Activated CD4-positive, alpha-beta T cell treated with anti-CD3 and anti-CD28 coated beads, Interleukin-2, amount 10 ng/mL, durations not matched to agents 24 days and 14 days (primary cell): Measurements from ENCODE around the gene REST. TPM values are rescaled to one million over a fixed set of nuclear protein-coding genes. Genes with fewer than 3 reads are reported as not detected.
A peak's percentile ranks its signal among the peaks of the same experiment; 100 is the strongest.
"Not testable (repeated sequence)": the region's sequence is repeated elsewhere in the genome, so short reads cannot be mapped to it uniquely, and the experiment has no call there.

Experiments
- DNase-seq: peaks from one replicate; pipeline ENCODE4 v3.0.0; 2022
- H3K27ac Mint-ChIP-seq: one replicate; pipeline ENCODE4 v1.8.0; 2022; ENCODE audit warnings: mild to moderate bottlenecking, mixed read lengths
- H3K27me3 Mint-ChIP-seq: one replicate; pipeline ENCODE4 v1.8.0; 2022; ENCODE audit warnings: mixed read lengths
- H3K36me3 Mint-ChIP-seq: one replicate; pipeline ENCODE4 v1.8.0; 2022; ENCODE audit warnings: low read depth, mild to moderate bottlenecking, mixed read lengths
- H3K4me1 Mint-ChIP-seq: one replicate; pipeline ENCODE4 v1.8.0; 2021; ENCODE audit warnings: mixed read lengths
- H3K4me3 Mint-ChIP-seq: one replicate; pipeline ENCODE4 v1.8.0; 2022; ENCODE audit warnings: mild to moderate bottlenecking, moderate library complexity, mixed read lengths
- H3K9me3 Mint-ChIP-seq: one replicate; pipeline ENCODE4 v1.8.0; 2021; ENCODE audit warnings: mixed read lengths
- intact Hi-C: fragments of 100-400 bp; cut with micrococcal nuclease; formaldehyde crosslinking; loops from one replicate; pipeline ENCODE4 v1.15.1; 2023
- total RNA-seq: library from RNA; stranded (reverse); gene quantifications from 2 replicates; pipeline ENCODE4 v1.2.3, GENCODE V29; 2022

The REST gene, protein sequence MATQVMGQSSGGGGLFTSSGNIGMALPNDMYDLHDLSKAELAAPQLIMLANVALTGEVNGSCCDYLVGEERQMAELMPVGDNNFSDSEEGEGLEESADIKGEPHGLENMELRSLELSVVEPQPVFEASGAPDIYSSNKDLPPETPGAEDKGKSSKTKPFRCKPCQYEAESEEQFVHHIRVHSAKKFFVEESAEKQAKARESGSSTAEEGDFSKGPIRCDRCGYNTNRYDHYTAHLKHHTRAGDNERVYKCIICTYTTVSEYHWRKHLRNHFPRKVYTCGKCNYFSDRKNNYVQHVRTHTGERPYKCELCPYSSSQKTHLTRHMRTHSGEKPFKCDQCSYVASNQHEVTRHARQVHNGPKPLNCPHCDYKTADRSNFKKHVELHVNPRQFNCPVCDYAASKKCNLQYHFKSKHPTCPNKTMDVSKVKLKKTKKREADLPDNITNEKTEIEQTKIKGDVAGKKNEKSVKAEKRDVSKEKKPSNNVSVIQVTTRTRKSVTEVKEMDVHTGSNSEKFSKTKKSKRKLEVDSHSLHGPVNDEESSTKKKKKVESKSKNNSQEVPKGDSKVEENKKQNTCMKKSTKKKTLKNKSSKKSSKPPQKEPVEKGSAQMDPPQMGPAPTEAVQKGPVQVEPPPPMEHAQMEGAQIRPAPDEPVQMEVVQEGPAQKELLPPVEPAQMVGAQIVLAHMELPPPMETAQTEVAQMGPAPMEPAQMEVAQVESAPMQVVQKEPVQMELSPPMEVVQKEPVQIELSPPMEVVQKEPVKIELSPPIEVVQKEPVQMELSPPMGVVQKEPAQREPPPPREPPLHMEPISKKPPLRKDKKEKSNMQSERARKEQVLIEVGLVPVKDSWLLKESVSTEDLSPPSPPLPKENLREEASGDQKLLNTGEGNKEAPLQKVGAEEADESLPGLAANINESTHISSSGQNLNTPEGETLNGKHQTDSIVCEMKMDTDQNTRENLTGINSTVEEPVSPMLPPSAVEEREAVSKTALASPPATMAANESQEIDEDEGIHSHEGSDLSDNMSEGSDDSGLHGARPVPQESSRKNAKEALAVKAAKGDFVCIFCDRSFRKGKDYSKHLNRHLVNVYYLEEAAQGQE
- total RNA-seq, result 53.4 and 56.0 TPM in 2 replicates

GRCh38 chr4:56907489-56908205 lies at the start of gene REST:
Gene REST, plus strand, starts transcription at chr4:56907900. Its CDS starts 2,739 bp downstream, at chr4:56910639.
- Mint-ChIP-seq H3K4me3 (peak within 1 kb of the TSS; percentile 92), H3K4me1 (peaks cover 35% of the 10 kb centered on the region), H3K36me3 (peaks cover 15% of the 10 kb centered on the region), H3K27me3 (peaks cover 9% of the 10 kb centered on the region), H3K9me3 (no peaks in the 10 kb centered on the region), H3K27ac (peak within 1 kb of the TSS; percentile 87)
- DNase-seq, result peak; percentile 96
- intact Hi-C loops, result loop anchor here (1.0 to 5.0 kb wide), 4 partner anchors 85 to 959 kb away; partner anchors contain the start of genes AASDH, CEP135, SPINK2 and SRP72

- intact Hi-C loops, result no loop called here
Measured at GRCh38 chr4:56859841-56860240, 47.9 kb upstream of the REST start.

GRCh38 chr4:56860781-56861180 lies 46.9 kb upstream of the REST start:
- Mint-ChIP-seq H3K4me1 (peaks cover 8% of the 10 kb centered on the region), H3K36me3 (no peaks in the 10 kb centered on the region), H3K4me3 (no peak overlapping the region), H3K27ac (no peak overlapping the region), H3K27me3 (peaks cover 9% of the 10 kb centered on the region), H3K9me3 (peaks cover 3% of the 10 kb centered on the region)
- DNase-seq, result no peak
- intact Hi-C loops, result no loop called here

More at GRCh38 chr4:56859841-56860240, 47.9 kb upstream of the REST start:
- Mint-ChIP-seq H3K4me3 (no peak overlapping the region), H3K36me3 (no peaks in the 10 kb centered on the region), H3K27me3 (peaks cover 10% of the 10 kb centered on the region), H3K4me1 (peaks cover 8% of the 10 kb centered on the region), H3K9me3 (no peaks in the 10 kb centered on the region), H3K27ac (no peak overlapping the region)
- DNase-seq, result no peak

- no peak overlapping the region for H3K27ac Mint-ChIP-seq
- no peaks in the 10 kb centered on the region for H3K36me3 Mint-ChIP-seq
- peaks cover 8% of the 10 kb centered on the region for H3K4me1 Mint-ChIP-seq
- DNase-seq, result no peak
- H3K27me3 Mint-ChIP-seq, result peaks cover 6% of the 10 kb centered on the region
- intact Hi-C loops, result no loop called here
- H3K9me3 Mint-ChIP-seq, result peaks cover 3% of the 10 kb centered on the region
- no peak overlapping the region for H3K4me3 Mint-ChIP-seq
Measured at GRCh38 chr4:56861360-56861759, 46.3 kb upstream of the REST start.

DNA sequence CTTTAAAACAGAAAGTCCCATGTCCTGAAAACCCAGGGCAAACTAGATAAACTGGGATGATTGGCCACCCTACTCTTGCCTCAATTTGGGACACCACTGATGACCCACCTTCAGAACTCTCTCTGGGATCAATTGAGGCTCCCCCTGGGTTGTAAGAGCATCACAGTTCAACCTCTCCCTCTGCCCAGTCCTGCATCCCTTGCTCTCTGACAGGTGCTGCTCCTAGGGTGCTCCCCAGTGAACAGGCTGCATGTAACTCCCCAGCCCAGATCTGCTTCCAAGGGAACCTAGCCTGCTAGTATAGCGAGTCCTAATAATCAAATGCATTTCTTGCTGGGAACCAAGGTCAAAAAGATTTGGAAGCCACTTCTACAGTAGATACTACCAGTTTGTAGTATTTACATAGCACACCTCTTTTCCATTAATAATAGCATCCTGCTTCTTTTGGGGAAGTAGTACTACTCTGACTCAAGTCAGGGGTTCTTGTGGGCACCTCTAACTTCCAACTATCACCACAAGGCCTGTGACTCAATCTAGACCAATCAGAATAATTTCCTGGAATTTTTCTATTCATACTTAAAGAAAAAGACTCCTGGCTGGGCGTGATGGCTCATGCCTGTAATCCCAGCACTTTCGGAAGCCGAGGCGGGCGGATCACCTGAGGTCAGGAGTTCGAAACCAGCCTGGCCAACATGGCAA lies 44.1 kb upstream of the REST start:
- intact Hi-C loops, result no loop called here
- H3K4me1 Mint-ChIP-seq, result peaks cover 8% of the 10 kb centered on the region
- DNase-seq, result no peak
- H3K27ac Mint-ChIP-seq, result no peak overlapping the region
- peaks cover 3% of the 10 kb centered on the region for H3K9me3 Mint-ChIP-seq
- H3K4me3 Mint-ChIP-seq, result no peak overlapping the region
- H3K27me3 Mint-ChIP-seq, result no peaks in the 10 kb centered on the region
- H3K36me3 Mint-ChIP-seq, result no peaks in the 10 kb centered on the region

- intact Hi-C loops, result no loop called here
- Mint-ChIP-seq H3K36me3 (no peaks in the 10 kb centered on the region), H3K27ac (no peak overlapping the region), H3K4me1 (peaks cover 3% of the 10 kb centered on the region), H3K9me3 (no peaks in the 10 kb centered on the region), H3K4me3 (no peak overlapping the region), H3K27me3 (peaks cover 8% of the 10 kb centered on the region)
- DNase-seq, result no peak
Measured at GRCh38 chr4:56870946-56871345, 36.8 kb upstream of the REST start.

DNA sequence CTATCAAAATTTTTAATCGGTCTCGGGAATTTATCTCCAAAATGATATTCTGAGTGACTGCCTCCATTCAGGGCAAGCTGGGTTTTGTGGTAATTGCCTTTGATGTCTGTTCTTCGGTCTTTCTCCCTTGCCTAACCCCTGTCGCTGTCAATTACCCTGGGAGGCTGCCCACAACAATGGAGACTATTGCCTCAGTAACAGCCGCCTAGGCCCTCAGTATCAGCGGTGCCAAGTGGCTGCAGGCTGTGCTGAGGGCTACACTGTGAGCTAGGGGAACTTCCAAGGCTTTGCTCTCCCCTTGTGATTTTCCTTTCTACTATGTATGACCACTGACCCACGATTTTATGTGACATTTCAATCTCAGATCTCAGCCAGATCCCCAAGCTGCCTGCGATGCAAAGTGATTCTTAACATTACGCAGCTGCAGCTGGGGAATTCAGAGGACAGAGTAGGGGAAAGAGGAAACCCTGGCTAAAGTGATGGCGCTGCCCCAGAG lies 36.3 kb upstream of the REST start:
- DNase-seq, result no peak
- H3K27ac Mint-ChIP-seq, result no peak overlapping the region
- H3K27me3 Mint-ChIP-seq, result peaks cover 8% of the 10 kb centered on the region
- no peaks in the 10 kb centered on the region for H3K9me3 Mint-ChIP-seq
- intact Hi-C loops, result no loop called here
- no peak overlapping the region for H3K4me3 Mint-ChIP-seq
- peaks cover 3% of the 10 kb centered on the region for H3K4me1 Mint-ChIP-seq
- no peaks in the 10 kb centered on the region for H3K36me3 Mint-ChIP-seq

DNA sequence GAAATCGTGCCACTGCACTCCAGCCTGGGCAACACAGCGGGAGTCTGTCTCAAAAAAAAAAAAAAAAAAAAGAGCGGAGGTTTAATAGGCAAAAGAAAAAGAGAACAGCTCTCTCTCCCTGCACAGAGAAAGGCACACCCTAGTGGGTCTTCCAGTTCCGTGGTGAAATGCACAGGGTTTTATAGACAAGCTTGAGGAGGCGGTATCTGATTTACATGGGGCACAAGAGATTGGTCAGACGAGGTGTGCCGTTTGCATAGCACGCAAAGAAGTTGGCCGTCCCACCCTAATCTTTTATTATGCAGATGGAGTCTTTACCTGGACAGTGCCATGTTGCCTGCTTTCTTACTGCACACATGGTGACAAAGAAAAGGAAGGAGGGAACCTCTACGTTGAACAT lies 33.5 kb upstream of the REST start:
- no peak for DNase-seq
- H3K9me3 Mint-ChIP-seq, result no peaks in the 10 kb centered on the region
- intact Hi-C loops, result no loop called here
- H3K27me3 Mint-ChIP-seq, result peaks cover 8% of the 10 kb centered on the region
- H3K27ac Mint-ChIP-seq, result no peak overlapping the region
- no peak overlapping the region for H3K4me3 Mint-ChIP-seq
- H3K4me1 Mint-ChIP-seq, result peaks cover 5% of the 10 kb centered on the region
- no peaks in the 10 kb centered on the region for H3K36me3 Mint-ChIP-seq

DNA sequence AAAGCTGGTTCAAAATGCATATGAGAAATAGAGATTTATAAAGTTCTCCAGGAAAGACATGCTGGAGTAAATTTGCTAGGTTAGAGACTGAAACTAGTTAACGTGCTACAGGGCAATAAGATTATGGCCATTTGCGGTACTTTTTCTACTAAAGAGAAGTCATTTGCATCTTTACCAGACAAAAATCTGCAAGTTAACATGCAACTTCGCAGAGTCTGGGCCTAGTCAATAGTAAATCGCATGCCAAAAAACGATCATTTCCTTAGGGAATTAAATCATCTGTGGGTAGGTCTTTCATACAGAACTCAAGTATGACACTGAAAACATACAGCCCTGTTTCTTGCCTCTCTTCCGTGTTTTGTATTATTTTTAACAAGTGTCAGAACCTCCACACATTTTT lies 32.8 kb upstream of the REST start:
- no peak for DNase-seq
- H3K4me1 Mint-ChIP-seq, result peaks cover 5% of the 10 kb centered on the region
- H3K27ac Mint-ChIP-seq, result no peak overlapping the region
- H3K4me3 Mint-ChIP-seq, result no peak overlapping the region
- H3K27me3 Mint-ChIP-seq, result peaks cover 8% of the 10 kb centered on the region
- no peaks in the 10 kb centered on the region for H3K36me3 Mint-ChIP-seq
- intact Hi-C loops, result no loop called here
- H3K9me3 Mint-ChIP-seq, result no peaks in the 10 kb centered on the region

GRCh38 chr4:56876264-56876663 lies 31.4 kb upstream of the REST start:
- no peak for DNase-seq
- Mint-ChIP-seq H3K36me3 (no peaks in the 10 kb centered on the region), H3K4me3 (no peak overlapping the region), H3K4me1 (peaks cover 6% of the 10 kb centered on the region), H3K27ac (no peak overlapping the region), H3K9me3 (no peaks in the 10 kb centered on the region), H3K27me3 (peaks cover 4% of the 10 kb centered on the region)
- intact Hi-C loops, result no loop called here

DNA sequence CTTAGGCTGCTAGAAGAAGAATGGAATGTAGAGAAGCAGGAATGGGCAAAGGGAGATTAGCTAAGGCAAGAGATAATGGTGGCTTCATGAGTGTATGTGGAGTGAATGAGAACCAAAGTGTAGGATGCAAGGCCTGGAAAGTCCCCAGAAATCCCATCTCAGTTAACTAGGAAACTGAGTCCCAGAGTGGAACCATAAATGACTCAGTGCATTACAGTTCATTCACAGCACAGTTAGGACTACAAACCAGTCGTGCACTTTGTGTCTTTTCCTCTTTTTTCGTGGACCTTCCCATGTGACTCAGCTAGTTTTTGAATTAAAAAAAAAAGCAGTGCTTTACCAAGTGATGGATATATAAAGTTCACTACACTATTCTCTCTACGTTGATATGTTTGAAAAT lies 27.7 kb upstream of the REST start:
- Mint-ChIP-seq H3K4me3 (no peak overlapping the region), H3K36me3 (no peaks in the 10 kb centered on the region), H3K4me1 (peaks cover 3% of the 10 kb centered on the region), H3K9me3 (no peaks in the 10 kb centered on the region), H3K27ac (no peak overlapping the region), H3K27me3 (peaks cover 1% of the 10 kb centered on the region)
- intact Hi-C loops, result no loop called here
- DNase-seq, result no peak

- Mint-ChIP-seq H3K4me1 (peaks cover 3% of the 10 kb centered on the region), H3K36me3 (no peaks in the 10 kb centered on the region), H3K27ac (no peak overlapping the region), H3K4me3 (no peak overlapping the region), H3K27me3 (peaks cover 3% of the 10 kb centered on the region), H3K9me3 (no peaks in the 10 kb centered on the region)
- DNase-seq, result no peak
- intact Hi-C loops, result no loop called here
Measured at GRCh38 chr4:56880572-56880971, 27.1 kb upstream of the REST start.

- H3K36me3 Mint-ChIP-seq, H3K27ac Mint-ChIP-seq, H3K9me3 Mint-ChIP-seq, intact Hi-C loops, H3K4me3 Mint-ChIP-seq, DNase-seq, H3K4me1 Mint-ChIP-seq: not testable (repeated sequence)
- peaks cover 20% of the 10 kb centered on the region for H3K27me3 Mint-ChIP-seq
Measured at GRCh38 chr4:56884511-56884910, 23.2 kb upstream of the REST start.
